Activated T-cell treated with anti-CD3 and anti-CD28 coated beads, Interleukin-2, amount 50 U/mL, for 4 hours (primary cell): Measurements from ENCODE around the gene ABCA1. TPM values are rescaled to one million over a fixed set of nuclear protein-coding genes. Genes with fewer than 3 reads are reported as not detected.

Experiments
- ATAC-seq, 2 donors: fragments of 200-7000 bp; cut with Tn5 transposase; one replicate each; pipeline ENCODE4 v1.10.0; 2021
- DNase-seq: peaks from one replicate; pipeline ENCODE4 v3.0.0-alpha.2; 2020
- H3K27me3 Mint-ChIP-seq: one replicate; pipeline ENCODE4 v1.8.0; 2021; ENCODE audit warnings: low read depth, mixed read lengths
- H3K36me3 Mint-ChIP-seq: one replicate; pipeline ENCODE4 v1.8.0; 2022; ENCODE audit warnings: mixed read lengths; ENCODE audit not compliant: insufficient read depth
- H3K4me1 Mint-ChIP-seq: one replicate; pipeline ENCODE4 v1.8.0; 2021; ENCODE audit warnings: low read depth, mixed read lengths
- H3K4me3 Mint-ChIP-seq: one replicate; pipeline ENCODE4 v1.8.0; 2021; ENCODE audit warnings: mild to moderate bottlenecking, moderate library complexity, mixed read lengths
- H3K9me3 Mint-ChIP-seq: one replicate; pipeline ENCODE4 v1.8.0; 2021; ENCODE audit warnings: mixed read lengths
- total RNA-seq, 3 donors: library from RNA; stranded (reverse); gene quantifications; one replicate each; pipeline ENCODE4 v1.2.1, GENCODE V29; 2021

The ABCA1 gene
- total RNA-seq, 3 donors from 2014 or later: 0.26 to 0.30 (median 0.30) TPM

GRCh38 chr9:104879555-104880309 lies 48.2 kb downstream of the ABCA1 start:
- ATAC-seq: no peak
- Mint-ChIP-seq H3K9me3 (no peaks in the 10 kb centered on the region), H3K36me3 (peaks cover 35% of the 10 kb centered on the region), H3K4me1 (no peaks in the 10 kb centered on the region), H3K27me3 (no peaks in the 10 kb centered on the region), H3K4me3 (no peak overlapping the region)
- DNase-seq: no peak

DNA sequence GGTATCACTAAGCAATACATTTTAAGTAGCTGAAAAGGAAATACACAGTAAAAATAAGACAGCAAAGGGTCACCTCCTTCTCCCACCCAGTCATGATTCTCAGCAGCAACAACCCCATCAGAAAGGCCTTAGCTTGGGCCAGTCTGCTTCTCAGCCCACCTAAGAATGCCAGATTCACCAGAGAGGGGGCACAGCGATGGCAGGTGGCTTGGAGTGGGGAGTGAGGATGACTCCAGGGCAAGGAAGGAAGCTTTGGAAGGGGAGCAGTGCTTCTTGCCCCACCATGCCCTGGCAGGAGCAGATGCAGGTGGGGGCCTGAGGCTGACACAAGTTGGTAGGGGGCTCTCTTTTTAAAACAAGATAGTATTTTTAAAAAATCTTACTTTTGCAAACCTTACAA lies 51.4 kb downstream of the ABCA1 start:
- H3K4me3 Mint-ChIP-seq: no peak overlapping the region
- H3K4me1 Mint-ChIP-seq: no peaks in the 10 kb centered on the region
- no peaks in the 10 kb centered on the region for H3K27me3 Mint-ChIP-seq
- DNase-seq (no peak), ATAC-seq (no peak)
- H3K36me3 Mint-ChIP-seq: peaks cover 23% of the 10 kb centered on the region
- H3K9me3 Mint-ChIP-seq: no peaks in the 10 kb centered on the region

- no peak for ATAC-seq
- no peak for DNase-seq
Measured at GRCh38 chr9:104875897-104876296, 52.1 kb downstream of the ABCA1 start.

GRCh38 chr9:104875320-104875719 lies 52.6 kb downstream of the ABCA1 start:
- Mint-ChIP-seq H3K4me3 (no peak overlapping the region), H3K27me3 (no peaks in the 10 kb centered on the region), H3K9me3 (no peaks in the 10 kb centered on the region), H3K36me3 (peaks cover 23% of the 10 kb centered on the region), H3K4me1 (no peaks in the 10 kb centered on the region)
- DNase-seq (no peak), ATAC-seq (no peak)

More at GRCh38 chr9:104875897-104876296, 52.1 kb downstream of the ABCA1 start:
- Mint-ChIP-seq H3K36me3 (peaks cover 23% of the 10 kb centered on the region), H3K9me3 (no peaks in the 10 kb centered on the region), H3K4me1 (no peaks in the 10 kb centered on the region), H3K4me3 (no peak overlapping the region), H3K27me3 (no peaks in the 10 kb centered on the region)

GRCh38 chr9:104873489-104873850 lies 54.5 kb downstream of the ABCA1 start:
- DNase-seq: no peak
- no peak for ATAC-seq
- no peak overlapping the region for H3K4me3 Mint-ChIP-seq
- H3K27me3 Mint-ChIP-seq: no peaks in the 10 kb centered on the region
- no peaks in the 10 kb centered on the region for H3K4me1 Mint-ChIP-seq
- H3K36me3 Mint-ChIP-seq: peaks cover 9% of the 10 kb centered on the region
- H3K9me3 Mint-ChIP-seq: no peaks in the 10 kb centered on the region

- ATAC-seq: no peak
- DNase-seq: no peak
- no peaks in the 10 kb centered on the region for H3K9me3 Mint-ChIP-seq
Measured at GRCh38 chr9:104872656-104873488, 55.1 kb downstream of the ABCA1 start.

DNA sequence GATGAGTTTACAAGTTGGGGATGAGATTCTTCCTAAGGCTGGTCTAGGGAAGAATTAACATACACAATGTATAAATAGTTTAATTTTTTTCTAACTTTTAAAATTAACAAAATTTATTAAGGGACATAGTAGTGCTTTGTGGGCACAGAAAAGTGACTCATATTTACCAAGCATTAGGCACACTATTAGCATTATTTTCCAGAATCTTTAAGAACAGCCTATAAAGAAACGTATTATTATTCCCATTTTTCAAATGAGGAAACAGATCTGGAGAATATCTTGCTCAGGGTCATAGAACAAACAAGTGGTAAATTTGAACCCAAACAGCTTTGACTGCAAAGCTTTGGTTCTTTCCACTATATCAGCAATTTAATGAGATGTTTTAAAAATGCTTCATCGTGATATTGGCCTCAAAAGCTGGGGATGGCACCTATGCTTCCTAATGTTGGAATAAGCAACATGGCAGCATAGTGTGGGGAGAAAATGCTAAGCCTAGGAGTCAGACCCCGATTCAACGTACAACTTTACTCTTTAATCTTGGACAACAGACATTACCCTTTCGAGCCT lies 55.9 kb downstream of the ABCA1 start:
- H3K4me1 Mint-ChIP-seq: no peaks in the 10 kb centered on the region
- H3K27me3 Mint-ChIP-seq: no peaks in the 10 kb centered on the region
- no peak for ATAC-seq
- H3K4me3 Mint-ChIP-seq: no peak overlapping the region
- no peaks in the 10 kb centered on the region for H3K9me3 Mint-ChIP-seq
- H3K36me3 Mint-ChIP-seq: peaks cover 8% of the 10 kb centered on the region
- no peak for DNase-seq

More at GRCh38 chr9:104872656-104873488, 55.1 kb downstream of the ABCA1 start:
- Mint-ChIP-seq H3K27me3 (no peaks in the 10 kb centered on the region), H3K36me3 (peaks cover 8% of the 10 kb centered on the region), H3K4me1 (no peaks in the 10 kb centered on the region), H3K4me3 (no peak overlapping the region)

GRCh38 chr9:104869811-104870210 lies 58.1 kb downstream of the ABCA1 start:
- Mint-ChIP-seq H3K4me1 (no peaks in the 10 kb centered on the region), H3K27me3 (no peaks in the 10 kb centered on the region), H3K4me3 (no peak overlapping the region), H3K9me3 (no peaks in the 10 kb centered on the region), H3K36me3 (peaks cover 1% of the 10 kb centered on the region)
- ATAC-seq: no peak
- no peak for DNase-seq

GRCh38 chr9:104868687-104869404 lies 59.1 kb downstream of the ABCA1 start:
- ATAC-seq (no peak), DNase-seq (no peak)
- Mint-ChIP-seq H3K36me3 (peaks cover 1% of the 10 kb centered on the region), H3K27me3 (no peaks in the 10 kb centered on the region), H3K4me1 (no peaks in the 10 kb centered on the region), H3K9me3 (no peaks in the 10 kb centered on the region), H3K4me3 (no peak overlapping the region)

- no peak for DNase-seq
- peaks cover 1% of the 10 kb centered on the region for H3K36me3 Mint-ChIP-seq
- no peaks in the 10 kb centered on the region for H3K27me3 Mint-ChIP-seq
- H3K4me3 Mint-ChIP-seq: no peak overlapping the region
- no peak for ATAC-seq
- no peaks in the 10 kb centered on the region for H3K9me3 Mint-ChIP-seq
- no peaks in the 10 kb centered on the region for H3K4me1 Mint-ChIP-seq
Measured at GRCh38 chr9:104868303-104868686, 59.7 kb downstream of the ABCA1 start.

DNA sequence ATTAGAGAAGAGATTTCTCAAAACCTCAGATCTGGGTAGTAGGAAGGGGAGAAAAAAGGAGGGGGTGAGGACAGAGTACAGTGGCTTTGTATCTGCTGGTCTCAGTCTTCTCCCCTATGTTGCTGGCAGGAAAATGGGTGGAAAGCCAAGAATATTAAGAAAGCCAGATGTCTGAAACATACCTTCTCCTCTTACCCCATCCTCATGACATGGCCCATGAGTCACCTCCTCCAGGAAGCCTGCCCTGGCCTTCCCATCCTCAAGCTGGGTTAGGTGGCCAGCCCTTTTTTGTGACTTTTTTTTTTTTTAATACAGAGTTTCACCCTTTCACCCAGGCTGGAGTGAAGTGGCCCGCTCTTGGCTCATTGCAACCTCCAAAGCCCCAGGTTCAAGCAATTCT lies 61.8 kb downstream of the ABCA1 start:
- Mint-ChIP-seq H3K36me3 (peaks cover 1% of the 10 kb centered on the region), H3K9me3 (no peaks in the 10 kb centered on the region), H3K4me1 (no peaks in the 10 kb centered on the region), H3K27me3 (no peaks in the 10 kb centered on the region), H3K4me3 (no peak overlapping the region)
- DNase-seq (no peak), ATAC-seq (no peak)

DNA sequence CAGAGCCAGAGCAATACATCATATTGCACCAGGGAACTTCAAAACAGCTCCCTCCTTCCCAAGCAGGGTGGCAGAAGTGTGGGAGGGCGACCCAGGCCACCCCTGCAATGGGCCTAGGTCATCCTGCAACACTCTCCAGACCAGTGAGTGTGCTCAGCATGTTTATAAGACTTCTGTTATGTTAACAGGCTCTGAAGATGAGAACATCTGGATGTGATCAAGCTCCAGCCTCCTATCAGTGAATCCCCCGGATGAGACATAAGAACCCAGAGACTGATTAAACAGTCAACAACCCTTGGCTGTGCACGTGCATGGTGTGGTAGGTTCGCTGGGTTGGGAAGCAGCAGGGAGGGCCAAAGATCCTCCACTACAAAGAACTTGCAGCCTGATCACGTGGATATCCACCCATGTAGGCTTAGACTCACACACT lies 63.3 kb downstream of the ABCA1 start:
- no peak for DNase-seq
- Mint-ChIP-seq H3K9me3 (no peaks in the 10 kb centered on the region), H3K4me1 (no peaks in the 10 kb centered on the region), H3K4me3 (no peak overlapping the region), H3K27me3 (no peaks in the 10 kb centered on the region), H3K36me3 (peaks cover 1% of the 10 kb centered on the region)
- ATAC-seq: no peak

DNA sequence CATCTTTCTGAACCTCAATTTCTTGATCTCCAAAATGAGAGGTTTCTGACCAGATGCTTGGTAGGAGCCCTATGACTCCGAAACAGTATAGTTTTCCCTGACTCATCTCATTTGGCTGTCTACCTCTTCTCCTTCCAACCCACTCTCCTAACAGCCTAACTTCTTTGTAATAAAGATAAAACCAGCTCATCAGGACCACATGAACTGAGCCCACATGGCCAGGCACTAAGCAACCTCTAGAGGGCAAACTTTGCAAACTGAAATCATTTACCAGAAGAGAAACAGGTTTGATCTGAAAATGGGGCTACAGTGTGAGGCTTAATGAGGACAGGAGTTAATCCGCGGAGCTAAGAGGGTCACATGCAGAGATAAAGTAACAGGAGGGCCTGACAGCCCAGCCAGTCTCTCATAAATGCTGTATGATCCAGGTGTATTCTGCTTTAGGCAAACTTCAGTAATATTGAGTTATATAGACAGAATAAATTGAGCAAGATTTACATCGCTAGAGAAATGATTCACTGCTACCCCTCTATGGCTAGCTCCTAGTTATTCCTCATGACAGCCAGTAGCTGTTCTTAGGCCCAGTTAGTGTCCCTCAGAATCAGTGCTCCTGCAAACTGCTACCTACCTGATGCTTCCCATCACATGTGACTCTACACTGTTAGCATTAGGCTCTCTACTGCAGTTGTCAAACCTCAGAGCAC lies 64.6 kb downstream of the ABCA1 start:
- peak; percentile 77 to 82 for ATAC-seq
- H3K36me3 Mint-ChIP-seq: peaks cover 1% of the 10 kb centered on the region
- DNase-seq: peak; percentile 17
- no peaks in the 10 kb centered on the region for H3K27me3 Mint-ChIP-seq
- no peak overlapping the region for H3K4me3 Mint-ChIP-seq
- H3K4me1 Mint-ChIP-seq: no peaks in the 10 kb centered on the region
- H3K9me3 Mint-ChIP-seq: no peaks in the 10 kb centered on the region

GRCh38 chr9:104861397-104861796 lies 66.6 kb downstream of the ABCA1 start:
- H3K36me3 Mint-ChIP-seq: peaks cover 7% of the 10 kb centered on the region
- no peak overlapping the region for H3K4me3 Mint-ChIP-seq
- H3K27me3 Mint-ChIP-seq: no peaks in the 10 kb centered on the region
- DNase-seq: no peak
- no peaks in the 10 kb centered on the region for H3K9me3 Mint-ChIP-seq
- no peaks in the 10 kb centered on the region for H3K4me1 Mint-ChIP-seq
- ATAC-seq: no peak
